B cell (primary cell): Measurements from ENCODE around the gene MAD1L1. TPM values are rescaled to one million over a fixed set of nuclear protein-coding genes. Genes with fewer than 3 reads are reported as not detected.

Source experiments
- ATAC-seq: fragments of 200-7000 bp; cut with Tn5 transposase; one replicate; pipeline ENCODE4 v1.10.0; 2021; ENCODE audit warnings: low read depth, mild to moderate bottlenecking, moderate number of reproducible peaks, moderate library complexity
- CTCF ChIA-PET: fragments of 350-600 bp; sonication (Branson Sonifier 250); formaldehyde crosslinking; loops from one replicate; lab custom pipeline; 2021; ENCODE audit warnings: antibody characterized with exemption, inconsistent platforms; lab: Charles Lee
- POLR2A ChIA-PET: fragments of 350-600 bp; sonication (Branson Sonifier 250); formaldehyde crosslinking; loops from one replicate; lab custom pipeline; 2021; ENCODE audit warnings: antibody characterized with exemption; lab: Charles Lee
- DNase-seq: peaks from one replicate; pipeline ENCODE4 v3.0.0; 2013
- H2AFZ ChIP-seq: 2 replicates; pipeline ENCODE4 v1.6.1; 2012; ENCODE audit warnings: mild to moderate bottlenecking, low read depth, low read length; ENCODE audit not compliant: insufficient read depth, poor library complexity, severe bottlenecking
- H3K27ac ChIP-seq, 2 donors: 1 replicate in 1 of 2; 2 replicates in 1 of 2; pipeline ENCODE4 v1.5.1; 2012 to 2013; ENCODE audit warnings: low read length in 2 of 2, mild to moderate bottlenecking in 2 of 2, moderate library complexity in 1 of 2
- H3K27me3 ChIP-seq, 4 experiments: fragments of 200-600 bp in 1 of 4; sonication (generic) in 1 of 4; replicated peaks in 1 of 4; 1 replicate in 2 of 4; 2 replicates in 2 of 4; pipeline versions ENCODE4 v1.6.1 to v1.7.0; 2013 to 2016; ENCODE audit warnings: low read length in 3 of 4, mild to moderate bottlenecking in 2 of 4, mixed read lengths in 1 of 4, moderate library complexity in 1 of 4; ENCODE audit not compliant: insufficient read depth in 4 of 4, control insufficient read depth in 3 of 4; ENCODE audit errors: control extremely low read depth in 1 of 4
- H3K36me3 ChIP-seq, 2 experiments: replicated peaks in 1 of 2; 1 replicate in 1 of 2; 2 replicates in 1 of 2; pipeline versions ENCODE4 v1.6.1 to v1.7.1; 2013; ENCODE audit warnings: low read length in 1 of 2; ENCODE audit not compliant: insufficient read depth in 2 of 2, control insufficient read depth in 1 of 2; ENCODE audit errors: control extremely low read depth in 1 of 2, extremely low read depth in 1 of 2
- H3K4me1 ChIP-seq, 2 donors: fragments of 200-600 bp in 1 of 2; sonication (generic) in 1 of 2; 1 replicate in 1 of 2; 2 replicates in 1 of 2; pipeline versions ENCODE4 v1.5.1 to v1.6.1; 2013 to 2017; ENCODE audit warnings: low read length in 2 of 2; ENCODE audit not compliant: control insufficient read depth in 2 of 2, insufficient read depth in 2 of 2
- H3K4me2 ChIP-seq: replicated peaks from 2 replicates; pipeline ENCODE3; 2012; ENCODE audit warnings: mild to moderate bottlenecking, low read depth, low read length; ENCODE audit not compliant: poor library complexity, severe bottlenecking
- H3K4me3 ChIP-seq, 5 experiments: fragments of 200-600 bp in 1 of 5; sonication (generic) in 1 of 5; 1 replicate in 3 of 5; 2 replicates in 2 of 5; pipeline versions ENCODE4 v1.5.1 to v1.7.0; 2011 to 2016; ENCODE audit warnings: low read length in 4 of 5, mild to moderate bottlenecking in 4 of 5, low read depth in 2 of 5, control low read depth in 1 of 5, moderate library complexity in 1 of 5; ENCODE audit not compliant: insufficient read depth in 1 of 5; ENCODE audit errors: control extremely low read depth in 1 of 5, extremely low read depth in 1 of 5
- H3K79me2 ChIP-seq: fragments of 200-600 bp; sonication (generic); one replicate; pipeline ENCODE4 v1.6.0; 2016; ENCODE audit warnings: low read length; ENCODE audit not compliant: control insufficient read depth, insufficient read depth
- H3K9ac ChIP-seq: fragments of 200-600 bp; sonication (generic); 2 replicates; pipeline ENCODE4 v1.6.1; 2017; ENCODE audit warnings: mild to moderate bottlenecking, low read length, moderate library complexity
- H3K9me3 ChIP-seq, 3 donors: one replicate each; pipeline versions ENCODE4 v1.6.1 to v1.7.1; 2013; ENCODE audit warnings: low read length in 2 of 3; ENCODE audit not compliant: control insufficient read depth in 2 of 3, insufficient read depth in 1 of 3; ENCODE audit errors: control extremely low read depth in 1 of 3
- H4K20me1 ChIP-seq: 2 replicates; pipeline ENCODE4 v1.6.0; 2012; ENCODE audit warnings: mild to moderate bottlenecking, low read length; ENCODE audit not compliant: insufficient read depth, control insufficient read depth, poor library complexity, severe bottlenecking
- H3K27ac Mint-ChIP-seq: one replicate; pipeline ENCODE4 v1.8.0; 2021; ENCODE audit warnings: mixed read lengths
- H3K27me3 Mint-ChIP-seq: one replicate; pipeline ENCODE4 v1.8.0; 2021; ENCODE audit warnings: mixed read lengths
- H3K4me1 Mint-ChIP-seq: one replicate; pipeline ENCODE4 v1.8.0; 2021; ENCODE audit warnings: mixed read lengths
- H3K4me3 Mint-ChIP-seq: one replicate; pipeline ENCODE4 v1.8.0; 2021; ENCODE audit warnings: mixed read lengths
- H3K9me3 Mint-ChIP-seq: one replicate; pipeline ENCODE4 v1.8.0; 2022; ENCODE audit warnings: mixed read lengths; ENCODE audit not compliant: insufficient read depth
- CTCF ChIP-seq: fragments of 200-600 bp; IDR thresholded peaks from one replicate; pipeline ENCODE4 v1.8.0; 2022; ENCODE audit warnings: antibody characterized with exemption, mild to moderate bottlenecking
- EZH2 ChIP-seq: IDR thresholded peaks from 2 replicates; pipeline ENCODE4 v1.6.1; 2012; ENCODE audit warnings: borderline replicate concordance, low read depth, mild to moderate bottlenecking, moderate library complexity, low read length; ENCODE audit not compliant: insufficient read depth, poor library complexity, severe bottlenecking
- WGBS: methylation state at CpG from one replicate; pipeline ENCODE4 v1.1.5; 2013; ENCODE audit warnings: missing lambda C conversion rate; ENCODE audit not compliant: insufficient coverage; 5-methylcytosine and 5-hydroxymethylcytosine counted together
- intact Hi-C: fragments of 100-400 bp; cut with micrococcal nuclease; formaldehyde crosslinking; loops from one replicate; pipeline ENCODE4 v1.10.0; 2022
- polyA plus RNA-seq: library from polyadenylated mRNA; depleted of rRNA; stranded (reverse); fragments of >200 nt; gene quantifications from 2 replicates; pipeline ENCODE4 v1.2.3, GENCODE V29; 2012
- total RNA-seq, 2 donors: library from RNA; stranded (reverse); fragments of 120-200 nt in 1 of 2; gene quantifications; 1 replicate in 1 of 2; 2 replicates in 1 of 2; pipeline versions ENCODE4 v1.2.3 to v1.2.4, GENCODE V29; 2013 to 2022

MAD1L1 gene
- total and polyA plus RNA-seq, 2 donors (not counting 1 experiment from before 2014, with no cell fraction given): 86.7 to 110 TPM

GRCh38 chr7:2243458-2243857, 10.7 kb upstream of the MAD1L1 start:
- DNase-seq: no peak
- POLR2A ChIA-PET: no interaction called here
- no peaks in the 10 kb centered on the region for H3K9me3 ChIP-seq
- Mint-ChIP-seq H3K27me3 (no peaks in the 10 kb centered on the region), H3K27ac (no peak overlapping the region), H3K9me3 (no peaks in the 10 kb centered on the region), H3K4me3 (no peak overlapping the region), H3K4me1 (peaks cover 49% of the 10 kb centered on the region)
- 98% methylated on average over 8 of the region's 12 CpGs for WGBS
- no peak overlapping the region for H3K4me3 ChIP-seq
- H2AFZ ChIP-seq: no peak overlapping the region
- peaks cover 0 to 8% of the 10 kb centered on the region in 2 experiments for H3K36me3 ChIP-seq
- H3K79me2 ChIP-seq: peaks cover 55% of the 10 kb centered on the region
- H3K27me3 ChIP-seq: no peaks in the 10 kb centered on the region
- CTCF ChIA-PET: no interaction called here
- H4K20me1 ChIP-seq: no peaks in the 10 kb centered on the region
- no peak overlapping the region for H3K27ac ChIP-seq
- intact Hi-C loops: no loop called here
- TF ChIP-seq CTCF (no peak), EZH2 (no peak)
- H3K9ac ChIP-seq: no peak overlapping the region
- H3K4me2 ChIP-seq: no peak overlapping the region
- peaks cover 30 to 63% of the 10 kb centered on the region in 2 donors for H3K4me1 ChIP-seq
- ATAC-seq: no peak

GRCh38 chr7:2242541-2243429, 10.0 kb upstream of the MAD1L1 start:
- DNase-seq: peak; percentile 57
- 48% methylated on average over 20 of the region's 21 CpGs for WGBS
- H2AFZ ChIP-seq: peak overlapping the region; percentile 75
- intact Hi-C loops: no loop called here
- ChIA-PET CTCF (interaction anchor here (0.9 to 1.7 kb wide), 4 partner anchors 9 to 105 kb away, joined by 3 to 6 read pairs (median 4); partner anchors contain the start of gene MAD1L1), POLR2A (interaction anchor here (1.2 kb wide), 1 partner anchor 162 kb away, joined by 3 read pairs; no protein-coding TSS in a partner anchor)
- Mint-ChIP-seq H3K4me3 (peak overlapping the region; percentile 90), H3K4me1 (peaks cover 49% of the 10 kb centered on the region), H3K27me3 (no peaks in the 10 kb centered on the region), H3K9me3 (no peaks in the 10 kb centered on the region), H3K27ac (peak overlapping the region; percentile 86)
- peak overlapping the region; percentile 82 for H3K9ac ChIP-seq
- H3K79me2 ChIP-seq: peaks cover 55% of the 10 kb centered on the region
- peak overlapping the region; percentile 53 to 95 (median 85) for H3K4me3 ChIP-seq
- no peaks in the 10 kb centered on the region for H4K20me1 ChIP-seq
- no peaks in the 10 kb centered on the region for H3K9me3 ChIP-seq
- peaks cover 3 to 15% of the 10 kb centered on the region in 2 experiments for H3K36me3 ChIP-seq
- peak; percentile 37 for ATAC-seq
- H3K27ac ChIP-seq: peak overlapping the region; percentile 72 to 84
- H3K27me3 ChIP-seq: no peaks in the 10 kb centered on the region
- H3K4me1 ChIP-seq: peaks cover 36 to 66% of the 10 kb centered on the region in 2 donors
- no peak for TF ChIP-seq EZH2
- no peak for TF ChIP-seq CTCF
- H3K4me2 ChIP-seq: peak overlapping the region; percentile 69
